Neutrophil (primary cell): ENCODE data around the gene TMEM17.
"Not testable (repeated sequence)": the region's sequence is repeated elsewhere in the genome, so short reads cannot be mapped to it uniquely, and the experiment has no call there.

ENCODE experiments used
- H3K27ac ChIP-seq: fragments of 200-600 bp; sonication (generic); 2 replicates; pipeline ENCODE4 v1.5.1; 2016; ENCODE audit warnings: mild to moderate bottlenecking, moderate library complexity
- H3K27me3 ChIP-seq: fragments of 200-600 bp; sonication (generic); 2 replicates; pipeline ENCODE4 v1.6.0; 2016; ENCODE audit warnings: mild to moderate bottlenecking
- H3K36me3 ChIP-seq: fragments of 200-600 bp; sonication (generic); 2 replicates; pipeline ENCODE4 v1.5.1; 2017
- H3K4me1 ChIP-seq, 2 experiments: fragments of 200-600 bp in 1 of 2; sonication (generic) in 1 of 2; 1 replicate in 1 of 2; 2 replicates in 1 of 2; pipeline versions ENCODE4 v1.5.1 to v1.6.1; 2013 to 2016; ENCODE audit warnings: low read depth in 1 of 2, low read length in 1 of 2, mild to moderate bottlenecking in 1 of 2, moderate library complexity in 1 of 2; ENCODE audit not compliant: control insufficient read depth in 1 of 2, insufficient read depth in 1 of 2
- H3K4me3 ChIP-seq, 2 experiments: fragments of 200-600 bp in 1 of 2; sonication (generic) in 1 of 2; 1 replicate in 1 of 2; 2 replicates in 1 of 2; pipeline ENCODE4 v1.5.1; 2013 to 2016; ENCODE audit warnings: low read depth in 1 of 2, low read length in 1 of 2, mild to moderate bottlenecking in 1 of 2, moderate library complexity in 1 of 2
- H3K9me3 ChIP-seq: fragments of 200-600 bp; sonication (generic); 2 replicates; pipeline ENCODE4 v1.5.1; 2016
- TF ChIP-seq, protein P1 (sequence below): fragments of 200-600 bp; sonication (generic); IDR thresholded peaks from 2 replicates; pipeline ENCODE4 v1.5.1; 2016; ENCODE audit warnings: antibody characterized with exemption

Gene TMEM17

DNA sequence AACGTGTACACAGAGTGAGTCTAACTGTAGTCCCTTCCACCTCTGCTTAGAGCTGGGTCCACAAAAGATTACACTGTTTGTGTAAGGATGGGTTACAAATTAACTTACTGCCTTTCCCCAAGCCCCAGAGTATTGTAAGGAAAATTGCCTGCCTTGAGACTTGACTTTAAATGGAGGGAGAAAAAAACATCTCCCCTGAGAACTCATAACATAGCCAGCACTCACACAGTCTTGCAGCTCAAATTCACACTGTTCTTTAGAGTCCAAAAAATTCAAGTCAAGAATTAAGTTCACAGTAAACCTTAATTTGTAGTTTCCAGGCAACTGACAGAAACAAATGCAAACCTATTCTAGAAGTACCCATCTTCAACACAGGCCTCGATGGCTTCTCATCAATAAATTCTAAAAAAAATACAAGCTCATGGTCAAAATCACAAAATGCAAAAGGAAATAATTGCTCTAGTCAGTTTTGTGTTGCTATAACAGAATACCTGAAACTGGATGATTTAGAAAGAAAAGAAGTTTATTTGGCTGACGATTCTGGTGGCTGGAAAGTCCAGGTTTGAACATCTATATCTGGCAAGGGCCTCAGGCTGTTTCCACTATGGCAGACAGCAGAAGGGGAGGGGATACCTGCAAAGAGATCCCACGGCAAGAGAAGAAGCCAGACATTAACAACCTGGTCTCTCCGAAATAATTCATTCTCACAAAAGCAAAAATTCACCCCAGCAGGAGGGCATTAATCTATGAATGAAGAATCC lies 34.6 kb upstream of the TMEM17 start:
- TF ChIP-seq, protein P1, sequence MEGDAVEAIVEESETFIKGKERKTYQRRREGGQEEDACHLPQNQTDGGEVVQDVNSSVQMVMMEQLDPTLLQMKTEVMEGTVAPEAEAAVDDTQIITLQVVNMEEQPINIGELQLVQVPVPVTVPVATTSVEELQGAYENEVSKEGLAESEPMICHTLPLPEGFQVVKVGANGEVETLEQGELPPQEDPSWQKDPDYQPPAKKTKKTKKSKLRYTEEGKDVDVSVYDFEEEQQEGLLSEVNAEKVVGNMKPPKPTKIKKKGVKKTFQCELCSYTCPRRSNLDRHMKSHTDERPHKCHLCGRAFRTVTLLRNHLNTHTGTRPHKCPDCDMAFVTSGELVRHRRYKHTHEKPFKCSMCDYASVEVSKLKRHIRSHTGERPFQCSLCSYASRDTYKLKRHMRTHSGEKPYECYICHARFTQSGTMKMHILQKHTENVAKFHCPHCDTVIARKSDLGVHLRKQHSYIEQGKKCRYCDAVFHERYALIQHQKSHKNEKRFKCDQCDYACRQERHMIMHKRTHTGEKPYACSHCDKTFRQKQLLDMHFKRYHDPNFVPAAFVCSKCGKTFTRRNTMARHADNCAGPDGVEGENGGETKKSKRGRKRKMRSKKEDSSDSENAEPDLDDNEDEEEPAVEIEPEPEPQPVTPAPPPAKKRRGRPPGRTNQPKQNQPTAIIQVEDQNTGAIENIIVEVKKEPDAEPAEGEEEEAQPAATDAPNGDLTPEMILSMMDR, result no peak
- Histone ChIP-seq H3K36me3 (no peaks in the 10 kb centered on the region), H3K27me3 (no peaks in the 10 kb centered on the region)

DNA sequence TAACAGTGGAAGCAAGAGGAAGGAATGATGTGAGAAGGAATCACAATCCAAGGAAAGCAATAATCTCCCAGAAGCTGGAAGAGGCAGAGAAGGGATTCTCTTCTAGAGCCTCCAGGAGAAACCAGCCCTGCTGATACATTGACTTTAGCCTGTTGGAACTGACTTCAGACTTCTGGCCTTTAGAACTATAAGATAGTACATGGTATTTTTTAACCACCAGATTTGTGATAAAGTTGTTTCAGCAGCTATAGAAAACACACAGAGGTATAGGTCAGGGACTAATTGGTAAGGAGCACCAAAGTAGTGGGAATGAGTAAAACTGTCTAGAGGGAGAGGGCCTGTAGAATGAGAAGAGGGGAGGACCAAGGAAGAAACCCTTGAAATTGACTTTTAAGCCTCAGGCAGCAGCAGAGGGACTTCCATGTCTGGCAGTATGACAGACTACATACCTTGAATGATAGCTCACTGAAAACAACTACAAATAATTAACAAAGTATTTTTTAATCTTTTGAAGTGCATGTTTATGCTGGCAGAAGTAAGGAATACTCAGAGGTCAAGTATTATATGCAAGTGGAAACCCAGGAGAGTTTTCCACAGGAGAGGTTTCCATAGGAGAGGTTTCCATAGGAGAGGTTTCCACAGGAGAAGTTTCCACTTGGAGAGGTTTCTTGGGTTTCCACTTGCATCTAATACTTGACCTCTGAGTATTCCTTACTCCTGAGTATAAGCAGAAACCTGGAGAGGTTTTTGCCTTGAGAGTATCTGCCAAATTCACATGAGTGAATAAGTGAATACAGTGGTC lies 33.8 kb upstream of the TMEM17 start:
- no peaks in the 10 kb centered on the region for H3K4me1 ChIP-seq
- no peaks in the 10 kb centered on the region for H3K9me3 ChIP-seq
- no peaks in the 10 kb centered on the region for H3K27me3 ChIP-seq
- no peaks in the 10 kb centered on the region for H3K36me3 ChIP-seq
- H3K27ac ChIP-seq, result no peak overlapping the region
- TF ChIP-seq, protein P1, result no peak
- no peak overlapping the region for H3K4me3 ChIP-seq

More for the DNA sequence above, 34.6 kb upstream of the TMEM17 start:
- no peaks in the 10 kb centered on the region for H3K9me3 ChIP-seq
- H3K4me3 ChIP-seq, result no peak overlapping the region
- no peak overlapping the region for H3K27ac ChIP-seq
- no peaks in the 10 kb centered on the region for H3K4me1 ChIP-seq

DNA sequence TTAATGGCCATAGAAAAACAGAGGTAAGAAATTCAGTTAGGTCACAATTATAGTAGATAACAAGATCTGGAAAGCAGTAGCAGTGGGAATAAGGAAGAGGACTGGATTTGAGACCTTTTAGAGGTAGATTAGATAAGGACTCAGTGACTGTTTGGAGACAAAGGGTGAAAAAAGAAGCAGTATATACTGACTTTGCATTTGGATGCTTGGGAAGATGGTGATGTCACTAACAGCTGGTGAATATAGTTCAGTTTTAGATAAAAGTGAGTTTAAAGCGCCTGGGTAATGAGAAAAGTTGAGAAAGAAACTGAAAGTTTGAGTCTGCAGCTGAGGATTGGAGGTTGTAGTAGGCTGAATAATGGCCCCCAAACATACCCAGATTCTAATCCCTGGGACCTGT lies 32.8 kb upstream of the TMEM17 start:
- Histone ChIP-seq H3K4me3 (no peak overlapping the region), H3K27ac (no peak overlapping the region), H3K4me1 (no peaks in the 10 kb centered on the region), H3K27me3 (no peaks in the 10 kb centered on the region), H3K9me3 (no peaks in the 10 kb centered on the region), H3K36me3 (no peaks in the 10 kb centered on the region)
- TF ChIP-seq, protein P1, result no peak

DNA sequence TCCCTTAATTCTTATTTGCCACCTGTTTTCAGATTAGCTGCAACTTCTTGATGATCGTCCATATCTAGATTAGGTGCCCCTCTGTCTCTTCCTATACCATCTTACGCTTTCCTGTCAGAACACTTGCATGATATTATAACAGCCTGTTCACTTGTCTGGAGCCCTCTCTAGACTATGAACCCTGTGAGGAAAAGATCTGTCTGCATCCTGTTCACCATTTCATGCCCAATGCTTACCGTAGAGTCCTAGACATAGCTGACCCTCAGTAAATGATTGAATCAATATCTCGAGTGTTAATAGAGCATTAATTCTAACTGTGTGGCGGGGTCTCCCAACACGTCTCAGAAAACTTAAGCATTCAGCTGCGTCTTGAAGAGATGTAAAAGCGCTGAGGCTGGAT lies 31.8 kb upstream of the TMEM17 start:
- no peak overlapping the region for H3K27ac ChIP-seq
- no peaks in the 10 kb centered on the region for H3K27me3 ChIP-seq
- no peak overlapping the region for H3K4me3 ChIP-seq
- H3K4me1 ChIP-seq, result no peaks in the 10 kb centered on the region
- H3K9me3 ChIP-seq, result no peaks in the 10 kb centered on the region
- H3K36me3 ChIP-seq, result no peaks in the 10 kb centered on the region
- TF ChIP-seq, protein P1, result no peak

DNA sequence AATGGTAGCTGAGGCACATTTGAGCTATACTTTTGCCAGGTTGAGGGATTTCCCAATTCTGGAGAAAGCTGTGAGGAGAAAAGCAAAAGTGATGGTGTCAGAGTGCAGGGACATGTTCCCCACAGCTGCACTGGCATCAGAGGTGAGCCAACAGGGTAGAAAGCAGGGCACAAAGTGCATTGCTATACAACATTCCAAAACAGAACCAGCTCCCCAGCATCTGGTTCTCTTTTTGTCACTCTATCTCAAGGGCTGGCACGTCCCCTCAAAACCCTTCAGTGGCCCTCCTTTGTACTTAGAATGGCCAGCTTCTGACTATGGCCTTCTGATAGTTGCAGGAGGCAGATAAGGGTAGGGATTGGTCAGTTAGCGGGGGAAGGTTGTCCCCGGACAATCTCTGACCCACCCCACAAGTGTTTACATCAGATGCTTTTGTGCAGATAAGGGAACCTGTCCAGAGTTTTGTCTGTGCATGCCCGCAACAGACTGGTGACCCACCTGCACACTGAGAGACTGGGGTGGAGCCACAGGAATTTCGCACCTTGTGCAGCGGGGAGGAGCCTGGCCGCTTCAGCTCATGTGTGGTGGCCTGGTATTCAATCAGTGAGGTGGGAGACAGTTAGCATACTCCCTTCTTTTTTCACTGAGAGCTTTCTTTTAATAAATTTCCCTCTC lies 31.0 kb upstream of the TMEM17 start:
- TF ChIP-seq, protein P1, result no peak
- Histone ChIP-seq H3K4me1 (no peaks in the 10 kb centered on the region), H3K9me3 (no peaks in the 10 kb centered on the region), H3K4me3 (no peak overlapping the region), H3K27me3 (no peaks in the 10 kb centered on the region), H3K27ac (no peak overlapping the region), H3K36me3 (no peaks in the 10 kb centered on the region)

DNA sequence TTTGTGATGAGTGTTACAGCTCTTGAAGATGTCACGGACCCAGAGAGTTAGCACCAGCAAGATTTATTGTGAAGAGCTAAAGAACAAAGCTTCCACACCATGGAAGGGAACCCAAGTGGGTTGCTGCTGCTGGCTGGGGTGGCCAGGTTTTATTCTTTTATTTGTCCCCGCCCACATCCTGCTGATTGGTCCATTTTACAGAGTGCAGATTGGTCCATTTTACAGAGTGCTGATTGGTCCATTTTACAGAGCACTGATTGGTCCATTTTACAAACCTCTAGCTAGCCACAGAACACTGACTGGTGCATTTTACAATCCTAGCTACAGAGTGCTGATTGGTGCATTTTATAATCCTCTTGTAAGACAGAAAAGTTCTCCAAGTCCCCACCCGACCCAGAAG lies 29.5 kb upstream of the TMEM17 start:
- not testable (repeated sequence) for H3K27ac ChIP-seq, H3K27me3 ChIP-seq, H3K4me1 ChIP-seq, H3K4me3 ChIP-seq, H3K9me3 ChIP-seq, H3K36me3 ChIP-seq
